Activated CD4-positive, alpha-beta memory T cell treated with anti-CD3 and anti-CD28 coated beads for 36 hours (primary cell): ENCODE data around the gene NR0B2. TPM values are rescaled to one million over a fixed set of nuclear protein-coding genes. Genes with fewer than 3 reads are reported as not detected.

Source experiments
- CTCF ChIA-PET: fragments of 350-600 bp; sonication (Branson Sonifier 250); formaldehyde crosslinking; loops from one replicate; lab custom pipeline; 2021; ENCODE audit warnings: antibody characterized with exemption, inconsistent platforms; lab: Charles Lee
- POLR2A ChIA-PET: fragments of 350-600 bp; sonication (Branson Sonifier 250); formaldehyde crosslinking; loops from one replicate; lab custom pipeline; 2021; ENCODE audit warnings: antibody characterized with exemption; lab: Charles Lee
- DNase-seq: peaks from one replicate; pipeline ENCODE4 v3.0.0-alpha.2; 2020
- H3K27ac Mint-ChIP-seq: one replicate; pipeline ENCODE4 v1.8.0; 2021; ENCODE audit warnings: mixed read lengths
- H3K27me3 Mint-ChIP-seq: one replicate; pipeline ENCODE4 v1.8.0; 2021; ENCODE audit warnings: mixed read lengths
- H3K36me3 Mint-ChIP-seq: one replicate; pipeline ENCODE4 v1.8.0; 2021; ENCODE audit warnings: mixed read lengths
- H3K4me1 Mint-ChIP-seq: one replicate; pipeline ENCODE4 v1.8.0; 2021; ENCODE audit warnings: low read depth, mixed read lengths
- H3K4me3 Mint-ChIP-seq: one replicate; pipeline ENCODE4 v1.8.0; 2021; ENCODE audit warnings: mild to moderate bottlenecking, mixed read lengths
- H3K9me3 Mint-ChIP-seq: one replicate; pipeline ENCODE4 v1.8.0; 2021; ENCODE audit warnings: mixed read lengths
- intact Hi-C: fragments of 100-400 bp; cut with micrococcal nuclease; formaldehyde crosslinking; loops from one replicate; pipeline ENCODE4 v1.15.1; 2023
- total RNA-seq, 2 experiments: library from RNA; stranded (reverse); gene quantifications; one replicate each; pipeline ENCODE4 v1.2.3, GENCODE V29; 2021

NR0B2 gene
- total RNA-seq, 2 experiments from 2014 or later, result not detected

GRCh38 chr1:26907071-26907917 is 6.5 kb downstream of the NR0B2 start:
- Mint-ChIP-seq H3K9me3 (no peaks in the 10 kb centered on the region), H3K4me1 (no peaks in the 10 kb centered on the region), H3K27me3 (no peaks in the 10 kb centered on the region), H3K4me3 (no peak overlapping the region), H3K27ac (no peak overlapping the region), H3K36me3 (no peaks in the 10 kb centered on the region)
- POLR2A ChIA-PET, result no interaction called here
- no peak for DNase-seq
- intact Hi-C loops, result no loop called here
- CTCF ChIA-PET, result no interaction called here

- Mint-ChIP-seq H3K9me3 (no peaks in the 10 kb centered on the region), H3K36me3 (peaks cover 5% of the 10 kb centered on the region), H3K4me1 (peaks cover 22% of the 10 kb centered on the region), H3K27me3 (no peaks in the 10 kb centered on the region), H3K4me3 (peak overlapping the region; percentile 91), H3K27ac (peak overlapping the region; percentile 96)
- no peak for DNase-seq
- ChIA-PET POLR2A (interaction anchor here (0.6 to 3.8 kb wide), 10 partner anchors 8 to 359 kb away, joined by 3 to 33 read pairs (median 6); partner anchors contain the start of genes GPN2 and NUDC), CTCF (interaction anchor here (0.7 to 3.4 kb wide), 6 partner anchors 11 to 302 kb away, joined by 3 to 15 read pairs (median 4); partner anchors contain the start of genes GPN2 and NUDC)
- intact Hi-C loops, result loop anchor here (2.0 kb wide), 1 partner anchor 20 kb away; the partner anchor contains the start of gene NUDC
Observed at GRCh38 chr1:26900815-26901511, 12.8 kb downstream of the NR0B2 start.

- Mint-ChIP-seq H3K4me3 (peak within 1 kb of the TSS; percentile 91), H3K9me3 (no peaks in the 10 kb centered on the region), H3K27me3 (no peaks in the 10 kb centered on the region), H3K36me3 (peaks cover 5% of the 10 kb centered on the region), H3K4me1 (peaks cover 22% of the 10 kb centered on the region), H3K27ac (peak within 1 kb of the TSS; percentile 96)
- ChIA-PET POLR2A (interaction anchor here (0.6 to 3.8 kb wide), 10 partner anchors 9 to 358 kb away, joined by 3 to 33 read pairs (median 6); partner anchors contain the start of genes GPN2 and NUDC), CTCF (interaction anchor here (0.5 to 3.4 kb wide), 9 partner anchors 10 to 1194 kb away, joined by 3 to 15 read pairs (median 3); partner anchors contain the start of genes GPN2, NUDC and SLC9A1)
- intact Hi-C loops, result loop anchor here (2.0 kb wide), 1 partner anchor 21 kb away; the partner anchor contains the start of gene NUDC
- peak; percentile 92 for DNase-seq
Observed at GRCh38 chr1:26900001-26900814, 13.6 kb downstream of the NR0B2 start, which contains the start of gene GPATCH3. Gene GPATCH3 (minus strand): TSS chr1:26900467. CDS start chr1:26900442, 25 bp downstream.

- Mint-ChIP-seq H3K27me3 (no peaks in the 10 kb centered on the region), H3K27ac (no peak overlapping the region), H3K4me1 (peaks cover 25% of the 10 kb centered on the region), H3K36me3 (peaks cover 14% of the 10 kb centered on the region), H3K9me3 (no peaks in the 10 kb centered on the region), H3K4me3 (no peak overlapping the region)
- intact Hi-C loops, result no loop called here
- ChIA-PET CTCF (interaction anchor here (0.9 to 1.1 kb wide), 2 partner anchors 10 to 293 kb away, joined by 3 read pairs; no protein-coding TSS in a partner anchor), POLR2A (no interaction called here)
- no peak for DNase-seq
Observed at GRCh38 chr1:26897351-26897750, 16.4 kb downstream of the NR0B2 start.

- ChIA-PET POLR2A (no interaction called here), CTCF (interaction anchor here (1.4 kb wide), 1 partner anchor 292 kb away, joined by 3 read pairs; no protein-coding TSS in a partner anchor)
- H3K4me1 Mint-ChIP-seq, result peaks cover 26% of the 10 kb centered on the region
- peaks cover 17% of the 10 kb centered on the region for H3K36me3 Mint-ChIP-seq
- DNase-seq, result no peak
- H3K27ac Mint-ChIP-seq, result no peak overlapping the region
- H3K9me3 Mint-ChIP-seq, result no peaks in the 10 kb centered on the region
- no peak overlapping the region for H3K4me3 Mint-ChIP-seq
- H3K27me3 Mint-ChIP-seq, result no peaks in the 10 kb centered on the region
- intact Hi-C loops, result no loop called here
Observed at GRCh38 chr1:26894263-26894662, 19.5 kb downstream of the NR0B2 start.

GRCh38 chr1:26890467-26890796 is 23.3 kb downstream of the NR0B2 start:
- Mint-ChIP-seq H3K4me3 (peak overlapping the region; percentile 90), H3K4me1 (peaks cover 35% of the 10 kb centered on the region), H3K27me3 (no peaks in the 10 kb centered on the region), H3K27ac (peak overlapping the region; percentile 85), H3K36me3 (peaks cover 32% of the 10 kb centered on the region), H3K9me3 (no peaks in the 10 kb centered on the region)
- POLR2A ChIA-PET, result interaction anchor here (0.6 to 2.8 kb wide), 6 partner anchors 9 to 197 kb away, joined by 3 to 33 read pairs (median 4); partner anchors contain the start of gene GPATCH3
- intact Hi-C loops, result no loop called here
- CTCF ChIA-PET, result interaction anchor here (0.6 to 1.9 kb wide), 10 partner anchors 10 to 352 kb away, joined by 3 to 15 read pairs (median 4); partner anchors contain the start of gene GPATCH3
- DNase-seq, result no peak

GRCh38 chr1:26889551-26890466 is 24.0 kb downstream of the NR0B2 start, which contains the start of gene GPN2:
Gene GPN2 (minus strand): TSS chr1:26890283. CDS start chr1:26890096, 187 bp downstream.
- ChIA-PET CTCF (interaction anchor here (0.6 to 1.9 kb wide), 10 partner anchors 10 to 352 kb away, joined by 3 to 15 read pairs (median 4); partner anchors contain the start of gene GPATCH3), POLR2A (interaction anchor here (0.6 to 2.8 kb wide), 9 partner anchors 8 to 389 kb away, joined by 3 to 33 read pairs (median 4); partner anchors contain the start of genes GPATCH3 and NUDC)
- no peaks in the 10 kb centered on the region for H3K9me3 Mint-ChIP-seq
- H3K4me3 Mint-ChIP-seq, result peak within 1 kb of the TSS; percentile 90
- H3K36me3 Mint-ChIP-seq, result peaks cover 37% of the 10 kb centered on the region
- H3K27me3 Mint-ChIP-seq, result no peaks in the 10 kb centered on the region
- H3K4me1 Mint-ChIP-seq, result peaks cover 36% of the 10 kb centered on the region
- intact Hi-C loops, result no loop called here
- DNase-seq, result peak; percentile 86
- peak within 1 kb of the TSS; percentile 85 for H3K27ac Mint-ChIP-seq

- peak overlapping the region; percentile 85 for H3K27ac Mint-ChIP-seq
- no peaks in the 10 kb centered on the region for H3K27me3 Mint-ChIP-seq
- intact Hi-C loops, result no loop called here
- ChIA-PET CTCF (interaction anchor here (0.9 to 1.8 kb wide), 6 partner anchors 9 to 445 kb away, joined by 3 to 7 read pairs (median 4); partner anchors contain the start of gene GPATCH3), POLR2A (interaction anchor here (0.7 to 2.8 kb wide), 3 partner anchors 23 to 388 kb away, joined by 3 to 28 read pairs (median 5); no protein-coding TSS in a partner anchor)
- no peak for DNase-seq
- H3K36me3 Mint-ChIP-seq, result peaks cover 44% of the 10 kb centered on the region
- H3K9me3 Mint-ChIP-seq, result no peaks in the 10 kb centered on the region
- H3K4me3 Mint-ChIP-seq, result peak overlapping the region; percentile 90
- H3K4me1 Mint-ChIP-seq, result peaks cover 34% of the 10 kb centered on the region
Observed at GRCh38 chr1:26888231-26888630, 25.5 kb downstream of the NR0B2 start.

- Mint-ChIP-seq H3K36me3 (peaks cover 50% of the 10 kb centered on the region), H3K27ac (no peak overlapping the region), H3K27me3 (no peaks in the 10 kb centered on the region), H3K4me3 (no peak overlapping the region), H3K4me1 (peaks cover 34% of the 10 kb centered on the region), H3K9me3 (no peaks in the 10 kb centered on the region)
- ChIA-PET POLR2A (interaction anchor here (0.6 to 1.1 kb wide), 3 partner anchors 22 to 785 kb away, joined by 3 to 4 read pairs (median 4); no protein-coding TSS in a partner anchor), CTCF (interaction anchor here (0.7 to 1.8 kb wide), 15 partner anchors 8 to 285 kb away, joined by 3 to 10 read pairs (median 4); partner anchors contain the start of genes GPATCH3 and NUDC)
- no peak for DNase-seq
- intact Hi-C loops, result no loop called here
Observed at GRCh38 chr1:26887125-26887524, 26.6 kb downstream of the NR0B2 start.
